Uterus (tissue), 2 donors: ENCODE results near the gene PNCK.
"Not testable (repeated sequence)": the region's sequence is repeated elsewhere in the genome, so short reads cannot be mapped to it uniquely, and the experiment has no call there.

Source experiments
- CTCF ChIP-seq, 4 experiments: fragments of 200-600 bp in 2 of 4; fragments of 450-650 bp in 2 of 4; sonication (generic) in 2 of 4; IDR thresholded peaks; one replicate each; pipeline ENCODE4 v1.5.1; 2016 to 2019; ENCODE audit warnings: antibody characterized with exemption in 4 of 4, mild to moderate bottlenecking in 2 of 4, moderate library complexity in 1 of 4
- POLR2A ChIP-seq, 2 donors: fragments of 450-650 bp; IDR thresholded peaks; one replicate each; pipeline ENCODE4 v1.6.1; 2016; ENCODE audit warnings: antibody characterized with exemption in 2 of 2, mild to moderate bottlenecking in 1 of 2, moderate library complexity in 1 of 2

- TF ChIP-seq CTCF, POLR2A (IDR thresholded peaks at IDR 0.05): not testable (repeated sequence)
Measured at GRCh38 chrX:153696538-153696937, 22.9 kb upstream of the PNCK start.
